ENCODE results near the gene GHRH. TPM values are rescaled to one million over a fixed set of nuclear protein-coding genes. Genes with fewer than 3 reads are reported as not detected.

GHRH gene
- total RNA-seq, 1 donor from 2014 or later, result not detected

DNA sequence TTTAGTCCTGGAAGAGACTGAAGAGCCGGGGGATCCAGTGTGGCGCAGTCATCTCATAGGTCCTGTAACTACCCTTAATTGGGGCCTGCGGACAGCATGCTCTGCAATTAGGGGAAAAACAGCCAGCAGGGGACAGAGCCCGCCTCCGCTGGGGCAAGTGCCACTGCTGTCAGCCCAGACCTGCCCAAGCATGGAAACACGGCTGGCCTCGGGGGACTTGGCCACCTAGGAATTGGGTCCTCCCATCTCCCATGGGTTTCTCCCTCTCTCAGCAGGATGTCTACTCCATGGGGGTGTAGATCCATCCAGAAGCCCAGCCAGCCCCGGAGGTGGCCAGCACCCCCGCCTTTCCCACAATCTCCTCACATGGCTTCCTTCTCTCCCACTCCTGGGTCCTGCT is 3.6 kb downstream of the GHRH start:
- no peak for DNase-seq (ENCODE audit: low read depth)
- TF ChIP-seq, protein P1, sequence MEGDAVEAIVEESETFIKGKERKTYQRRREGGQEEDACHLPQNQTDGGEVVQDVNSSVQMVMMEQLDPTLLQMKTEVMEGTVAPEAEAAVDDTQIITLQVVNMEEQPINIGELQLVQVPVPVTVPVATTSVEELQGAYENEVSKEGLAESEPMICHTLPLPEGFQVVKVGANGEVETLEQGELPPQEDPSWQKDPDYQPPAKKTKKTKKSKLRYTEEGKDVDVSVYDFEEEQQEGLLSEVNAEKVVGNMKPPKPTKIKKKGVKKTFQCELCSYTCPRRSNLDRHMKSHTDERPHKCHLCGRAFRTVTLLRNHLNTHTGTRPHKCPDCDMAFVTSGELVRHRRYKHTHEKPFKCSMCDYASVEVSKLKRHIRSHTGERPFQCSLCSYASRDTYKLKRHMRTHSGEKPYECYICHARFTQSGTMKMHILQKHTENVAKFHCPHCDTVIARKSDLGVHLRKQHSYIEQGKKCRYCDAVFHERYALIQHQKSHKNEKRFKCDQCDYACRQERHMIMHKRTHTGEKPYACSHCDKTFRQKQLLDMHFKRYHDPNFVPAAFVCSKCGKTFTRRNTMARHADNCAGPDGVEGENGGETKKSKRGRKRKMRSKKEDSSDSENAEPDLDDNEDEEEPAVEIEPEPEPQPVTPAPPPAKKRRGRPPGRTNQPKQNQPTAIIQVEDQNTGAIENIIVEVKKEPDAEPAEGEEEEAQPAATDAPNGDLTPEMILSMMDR (conservative IDR thresholded peaks at IDR 0.05; ENCODE audit: low read depth, low read length), result no peak
- H3K4me3 ChIP-seq (ENCODE audit: low read depth, low read length), result no peak overlapping the region

GRCh38 chr20:37257530-37257929 is 4.1 kb downstream of the GHRH start:
- TF ChIP-seq, protein P1 (conservative IDR thresholded peaks at IDR 0.05; ENCODE audit: low read depth, low read length), result no peak
- no peak for DNase-seq (ENCODE audit: low read depth)
- no peak overlapping the region for H3K4me3 ChIP-seq (ENCODE audit: low read depth, low read length)

DNA sequence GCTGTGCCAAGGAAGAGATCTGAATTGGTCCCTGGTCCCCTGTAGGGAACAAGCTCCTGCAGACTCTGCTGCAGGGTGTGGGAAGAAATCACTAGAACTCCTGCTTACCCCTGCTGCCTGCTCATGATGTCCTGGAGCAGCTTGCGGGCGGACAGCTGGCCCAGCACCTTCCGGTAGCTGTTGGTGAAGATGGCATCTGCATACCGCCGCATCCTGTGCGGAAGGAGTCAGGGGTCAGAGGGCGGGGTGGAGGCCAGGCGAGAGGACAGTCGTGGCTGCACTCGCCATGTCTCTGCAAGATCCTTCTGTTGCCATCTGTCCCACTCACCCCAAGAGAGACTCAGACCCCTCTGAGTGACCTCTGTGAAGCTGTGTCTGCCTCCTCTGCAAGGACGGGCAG is 5.3 kb downstream of the GHRH start:
- no peak for DNase-seq (ENCODE audit: low read depth)
- TF ChIP-seq, protein P1 (conservative IDR thresholded peaks at IDR 0.05; ENCODE audit: low read depth, low read length), result no peak
- no peak overlapping the region for H3K4me3 ChIP-seq (ENCODE audit: low read depth, low read length)

DNA sequence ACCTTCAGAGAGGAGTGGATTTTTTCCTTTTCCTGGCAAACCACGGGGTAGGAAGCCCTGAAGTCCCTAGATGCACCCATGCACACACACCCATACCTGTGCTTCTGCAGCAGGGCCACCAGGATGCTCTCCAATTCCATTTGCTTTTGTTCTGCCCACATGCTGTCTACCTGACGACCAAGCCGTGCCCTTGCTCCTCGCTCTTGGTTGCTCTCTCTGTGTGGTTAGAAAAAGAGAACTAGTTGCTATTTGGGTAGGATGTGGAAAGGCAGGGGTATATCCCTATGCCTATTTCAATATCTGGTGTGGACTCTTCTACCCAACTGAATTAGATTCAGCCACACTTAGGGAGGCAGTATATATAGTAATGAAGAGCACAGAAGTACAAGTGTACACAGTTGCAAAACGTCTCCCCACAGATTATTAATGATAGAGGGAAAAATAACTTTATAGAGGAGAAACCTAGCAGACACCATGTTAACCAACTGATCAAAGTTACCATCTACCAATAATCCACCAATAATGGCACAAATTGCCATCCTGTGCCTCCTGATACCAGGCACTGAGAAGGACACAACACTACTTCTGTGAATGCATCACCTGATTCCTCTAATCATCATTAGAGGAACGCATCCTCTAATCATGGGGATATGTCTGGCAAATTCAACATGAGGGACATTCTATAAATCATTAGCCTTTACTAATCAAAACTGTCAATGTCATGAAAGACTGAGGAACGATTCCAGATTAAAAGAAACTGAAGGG is 7.3 kb downstream of the GHRH start:
- TF ChIP-seq, protein P1 (conservative IDR thresholded peaks at IDR 0.05; ENCODE audit: low read depth, low read length), result no peak
- DNase-seq (ENCODE audit: low read depth), result no peak
- no peak overlapping the region for H3K4me3 ChIP-seq (ENCODE audit: low read depth, low read length)

GRCh38 chr20:37253087-37253486 is 8.5 kb downstream of the GHRH start:
- TF ChIP-seq, protein P1 (conservative IDR thresholded peaks at IDR 0.05; ENCODE audit: low read depth, low read length), result no peak
- DNase-seq (ENCODE audit: low read depth), result no peak
- no peak overlapping the region for H3K4me3 ChIP-seq (ENCODE audit: low read depth, low read length)

DNA sequence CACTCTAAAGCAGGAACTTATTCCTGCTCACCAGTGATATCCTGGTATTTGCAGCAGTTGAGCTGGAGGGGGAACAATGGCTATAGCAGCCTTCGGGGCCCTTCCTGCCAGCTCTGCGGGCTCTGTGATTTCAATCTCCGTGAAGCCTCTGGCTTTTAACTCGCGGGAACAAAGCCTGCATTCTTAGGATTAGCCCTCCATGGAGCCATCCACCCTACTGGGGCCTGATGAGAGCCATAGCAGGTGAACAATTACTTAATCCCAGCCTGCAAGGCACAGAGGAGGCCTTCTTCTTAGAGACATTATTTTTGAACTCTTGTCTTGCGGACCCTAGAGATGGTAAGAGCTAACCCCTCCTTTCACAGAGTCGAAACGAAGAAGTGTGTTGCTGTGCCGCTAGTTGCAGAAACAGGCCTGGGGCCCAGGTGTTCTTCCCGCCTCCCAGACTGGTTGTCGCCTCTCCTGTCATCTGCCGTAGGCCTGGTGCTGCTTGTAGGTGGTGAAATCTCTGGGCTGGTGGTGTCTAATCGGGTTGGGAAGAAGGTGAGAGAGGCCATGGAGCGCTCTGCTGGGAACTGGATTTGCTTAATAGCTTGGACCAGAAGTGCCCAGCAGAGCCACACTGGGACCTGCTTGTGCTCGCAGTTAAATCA is 9.7 kb downstream of the GHRH start:
- TF ChIP-seq, protein P1 (conservative IDR thresholded peaks at IDR 0.05; ENCODE audit: low read depth, low read length), result no peak
- DNase-seq (ENCODE audit: low read depth), result no peak

More for the DNA sequence above, 9.7 kb downstream of the GHRH start:
- H3K4me3 ChIP-seq (ENCODE audit: low read depth, low read length), result no peak overlapping the region

Measured in epithelial cell of proximal tubule (primary cell).